KMS-11 (cell line): ENCODE results near the gene SOSTDC1.

ENCODE experiments used
- H2AFZ ChIP-seq: fragments of 200-600 bp; sonication (generic); 2 replicates; pipeline ENCODE4 v1.6.1; 2016; ENCODE audit warnings: antibody characterized with exemption, mixed run types, low read depth
- H3K27ac ChIP-seq: fragments of 200-600 bp; sonication (generic); 2 replicates; pipeline ENCODE4 v1.6.1; 2016; ENCODE audit warnings: mild to moderate bottlenecking, mixed run types
- H3K27me3 ChIP-seq: fragments of 200-600 bp; sonication (generic); 2 replicates; pipeline ENCODE4 v1.6.1; 2017; ENCODE audit warnings: mild to moderate bottlenecking, low read depth, mixed run types, moderate library complexity; ENCODE audit not compliant: insufficient read depth
- H3K36me3 ChIP-seq: fragments of 200-600 bp; sonication (generic); 2 replicates; pipeline ENCODE4 v1.6.1; 2017; ENCODE audit warnings: mild to moderate bottlenecking, mixed run types; ENCODE audit not compliant: insufficient read depth
- H3K4me1 ChIP-seq: fragments of 200-600 bp; sonication (generic); 2 replicates; pipeline ENCODE4 v1.6.1; 2016; ENCODE audit warnings: mild to moderate bottlenecking, low read depth, mixed run types; ENCODE audit not compliant: poor library complexity, severe bottlenecking
- H3K4me2 ChIP-seq: fragments of 200-600 bp; sonication (generic); 2 replicates; pipeline ENCODE4 v1.7.0; 2016; ENCODE audit warnings: mild to moderate bottlenecking, mixed run types
- H3K4me3 ChIP-seq: fragments of 200-600 bp; sonication (generic); IDR thresholded peaks from 2 replicates; pipeline ENCODE4 v1.6.1; 2017; ENCODE audit warnings: low read depth, low read length, mixed read lengths; ENCODE audit not compliant: insufficient read depth
- H3K79me2 ChIP-seq: fragments of 200-600 bp; sonication (generic); 2 replicates; pipeline ENCODE4 v1.6.1; 2016; ENCODE audit warnings: low read depth, mixed run types; ENCODE audit not compliant: insufficient read depth
- H3K9ac ChIP-seq: fragments of 200-600 bp; sonication (generic); 2 replicates; pipeline ENCODE4 v1.6.1; 2016; ENCODE audit warnings: mild to moderate bottlenecking, mixed run types
- H4K20me1 ChIP-seq: fragments of 200-600 bp; sonication (generic); 2 replicates; pipeline ENCODE4 v1.6.1; 2016; ENCODE audit warnings: mild to moderate bottlenecking, mixed run types; ENCODE audit not compliant: insufficient read depth
- CTCF ChIP-seq: fragments of 200-600 bp; sonication (generic); conservative IDR thresholded peaks from 2 replicates; pipeline ENCODE4 v1.6.1; 2017; ENCODE audit warnings: low read depth, mild to moderate bottlenecking, antibody characterized with exemption, low read length, moderate library complexity, mixed read lengths

SOSTDC1 gene

GRCh38 chr7:16479161-16479560 lies 13.6 kb upstream of the SOSTDC1 start:
- Histone ChIP-seq H3K27me3 (no peaks in the 10 kb centered on the region), H3K4me2 (no peak overlapping the region), H3K36me3 (no peaks in the 10 kb centered on the region), H3K4me3 (no peak overlapping the region), H4K20me1 (no peaks in the 10 kb centered on the region), H2AFZ (no peak overlapping the region), H3K4me1 (no peaks in the 10 kb centered on the region), H3K9ac (no peak overlapping the region), H3K27ac (no peak overlapping the region), H3K79me2 (no peaks in the 10 kb centered on the region)
- TF ChIP-seq CTCF = no peak

GRCh38 chr7:16471933-16472332 lies 6.4 kb upstream of the SOSTDC1 start:
- H3K36me3 ChIP-seq = no peaks in the 10 kb centered on the region
- no peak overlapping the region for H3K4me2 ChIP-seq
- no peaks in the 10 kb centered on the region for H3K4me1 ChIP-seq
- no peak overlapping the region for H3K4me3 ChIP-seq
- H3K79me2 ChIP-seq = no peaks in the 10 kb centered on the region
- H3K27me3 ChIP-seq = no peaks in the 10 kb centered on the region
- no peak overlapping the region for H3K9ac ChIP-seq
- no peak overlapping the region for H3K27ac ChIP-seq
- H2AFZ ChIP-seq = no peak overlapping the region
- no peaks in the 10 kb centered on the region for H4K20me1 ChIP-seq
- no peak for TF ChIP-seq CTCF

GRCh38 chr7:16463949-16464715 lies 1.4 kb downstream of the SOSTDC1 start:
- Histone ChIP-seq H4K20me1 (no peaks in the 10 kb centered on the region), H3K27me3 (no peaks in the 10 kb centered on the region), H3K9ac (no peak overlapping the region), H3K4me2 (no peak overlapping the region), H2AFZ (no peak overlapping the region), H3K4me1 (no peaks in the 10 kb centered on the region), H3K79me2 (no peaks in the 10 kb centered on the region), H3K27ac (no peak overlapping the region), H3K36me3 (no peaks in the 10 kb centered on the region), H3K4me3 (no peak overlapping the region)
- no peak for TF ChIP-seq CTCF

- H3K4me1 ChIP-seq = no peaks in the 10 kb centered on the region
- H3K27me3 ChIP-seq = no peaks in the 10 kb centered on the region
- no peaks in the 10 kb centered on the region for H4K20me1 ChIP-seq
- no peaks in the 10 kb centered on the region for H3K36me3 ChIP-seq
- H3K9ac ChIP-seq = no peak overlapping the region
- no peaks in the 10 kb centered on the region for H3K79me2 ChIP-seq
- H2AFZ ChIP-seq = no peak overlapping the region
- TF ChIP-seq CTCF = no peak
- H3K4me3 ChIP-seq = no peak overlapping the region
- H3K27ac ChIP-seq = no peak overlapping the region
- H3K4me2 ChIP-seq = no peak overlapping the region
These were observed 2.0 kb downstream of the SOSTDC1 start for GRCh38 chr7:16463520-16463919.
